Measurements from ENCODE around the gene ZSCAN16.
A peak's percentile ranks its signal among the peaks of the same experiment; 100 is the strongest.

The ZSCAN16 gene

GRCh38 chr6:28134015-28134414 is 9.6 kb downstream of the ZSCAN16 start:
- peak; percentile 69 for DNase-seq (ENCODE audit: low read depth)

GRCh38 chr6:28134716-28135115 is 10.3 kb downstream of the ZSCAN16 start:
- no peak for DNase-seq (ENCODE audit: low read depth)

GRCh38 chr6:28135393-28135792 is 11.0 kb downstream of the ZSCAN16 start:
- DNase-seq (ENCODE audit: low read depth) = no peak

GRCh38 chr6:28136585-28137504 is 12.4 kb downstream of the ZSCAN16 start:
- peak; percentile 99 for DNase-seq (ENCODE audit: low read depth)

GRCh38 chr6:28137505-28137981 is 13.1 kb downstream of the ZSCAN16 start:
- peak; percentile 26 for DNase-seq (ENCODE audit: low read depth)

- DNase-seq (ENCODE audit: low read depth) = no peak
Measured at GRCh38 chr6:28139860-28140543, 15.6 kb downstream of the ZSCAN16 start.

- no peak for DNase-seq (ENCODE audit: low read depth)
Measured at GRCh38 chr6:28140616-28141015, 16.2 kb downstream of the ZSCAN16 start.

- peak; percentile 96 for DNase-seq (ENCODE audit: low read depth)
Measured at GRCh38 chr6:28141500-28142329, 17.3 kb downstream of the ZSCAN16 start, which contains the start of gene ZKSCAN8. Gene ZKSCAN8 (plus strand): TSS chr6:28141883. CDS start chr6:28148408, 6,525 bp downstream.

- peak; percentile 45 for DNase-seq (ENCODE audit: low read depth)
Measured at GRCh38 chr6:28142446-28142845, 18.0 kb downstream of the ZSCAN16 start.

GRCh38 chr6:28145231-28145630 is 20.8 kb downstream of the ZSCAN16 start:
- no peak for DNase-seq (ENCODE audit: low read depth)

- no peak for DNase-seq (ENCODE audit: low read depth)
Measured at GRCh38 chr6:28152531-28152930, 28.1 kb downstream of the ZSCAN16 start.

GRCh38 chr6:28153546-28153945 is 29.1 kb downstream of the ZSCAN16 start:
- DNase-seq (ENCODE audit: low read depth) = no peak

- DNase-seq (ENCODE audit: low read depth) = no peak
Measured at GRCh38 chr6:28154357-28154756, 29.9 kb downstream of the ZSCAN16 start.

GRCh38 chr6:28158318-28158717 is 33.9 kb downstream of the ZSCAN16 start:
- DNase-seq (ENCODE audit: low read depth) = no peak

- DNase-seq (ENCODE audit: low read depth) = no peak
Measured at GRCh38 chr6:28159029-28159607, 34.7 kb downstream of the ZSCAN16 start.

- DNase-seq (ENCODE audit: low read depth) = no peak
Measured at GRCh38 chr6:28160233-28160632, 35.8 kb downstream of the ZSCAN16 start.

- peak; percentile 68 for DNase-seq (ENCODE audit: low read depth)
Measured at GRCh38 chr6:28161410-28162079, 37.1 kb downstream of the ZSCAN16 start.

GRCh38 chr6:28165563-28165962 is 41.2 kb downstream of the ZSCAN16 start:
- DNase-seq (ENCODE audit: low read depth) = no peak

GRCh38 chr6:28167068-28167467 is 42.7 kb downstream of the ZSCAN16 start:
- DNase-seq (ENCODE audit: low read depth) = peak; percentile 91

GRCh38 chr6:28167926-28168325 is 43.5 kb downstream of the ZSCAN16 start:
- DNase-seq (ENCODE audit: low read depth) = no peak

- no peak for DNase-seq (ENCODE audit: low read depth)
Measured at GRCh38 chr6:28171271-28171670, 46.9 kb downstream of the ZSCAN16 start.
